NCI-H1694 treated with DMSO at 0.1 percent for 48 hours (cell line): ENCODE measurements around the gene MMP24OS.

Experiments
- DNase-seq: peaks from one replicate; lab custom pipeline; 2025; lab: John Stamatoyannopoulos, UW

The MMP24OS gene

GRCh38 chr20:35291654-35292503 lies 14.0 kb upstream of the MMP24OS start, which contains the start of gene FAM83C:
Gene FAM83C (minus strand): TSS chr20:35292425. CDS start chr20:35292304, 121 bp downstream.
- DNase-seq = no peak

GRCh38 chr20:35290887-35291417 lies 13.0 kb upstream of the MMP24OS start:
- no peak for DNase-seq

- no peak for DNase-seq
These were observed 12.4 kb upstream of the MMP24OS start for GRCh38 chr20:35290186-35290886.

- no peak for DNase-seq
These were observed 10.6 kb upstream of the MMP24OS start for GRCh38 chr20:35288325-35289060.

GRCh38 chr20:35287509-35288324 lies 9.8 kb upstream of the MMP24OS start:
- DNase-seq = no peak

- DNase-seq = no peak
These were observed 9.1 kb upstream of the MMP24OS start for GRCh38 chr20:35286899-35287508.

GRCh38 chr20:35286077-35286898 lies 8.4 kb upstream of the MMP24OS start:
- DNase-seq = no peak

GRCh38 chr20:35285806-35286076 lies 7.8 kb upstream of the MMP24OS start:
- DNase-seq = no peak

- DNase-seq = no peak
These were observed 7.3 kb upstream of the MMP24OS start for GRCh38 chr20:35284992-35285805.

- DNase-seq = peak; percentile 77
These were observed 6.5 kb upstream of the MMP24OS start, which contains the start of gene EIF6 for GRCh38 chr20:35284267-35284991. Gene EIF6 (minus strand): TSS chr20:35284772. CDS start chr20:35284487, 285 bp downstream.

- DNase-seq = no peak
These were observed 5.7 kb upstream of the MMP24OS start for GRCh38 chr20:35283441-35284266.

- DNase-seq = no peak
These were observed 3.7 kb upstream of the MMP24OS start for GRCh38 chr20:35281506-35282101.

GRCh38 chr20:35280523-35280922 lies 2.6 kb upstream of the MMP24OS start:
- DNase-seq = no peak

- no peak for DNase-seq
These were observed 1.7 kb upstream of the MMP24OS start for GRCh38 chr20:35279533-35280174.

GRCh38 chr20:35279040-35279439 lies 1.1 kb upstream of the MMP24OS start:
- no peak for DNase-seq

- no peak for DNase-seq
These were observed 795 bp downstream of the MMP24OS start for GRCh38 chr20:35277127-35277526.

GRCh38 chr20:35276408-35276807 lies 1.5 kb downstream of the MMP24OS start:
- no peak for DNase-seq
